GM12864 (cell line): ENCODE results near the gene CCDC51.
"Not testable (repeated sequence)": the region's sequence is repeated elsewhere in the genome, so short reads cannot be mapped to it uniquely, and the experiment has no call there.

Experiments
- DNase-seq: peaks from one replicate; pipeline ENCODE4 v3.0.0-alpha.2; 2011; ENCODE audit warnings: low read depth
- H3K4me3 ChIP-seq: 2 replicates; pipeline ENCODE4 v1.5.1; 2011; ENCODE audit warnings: mild to moderate bottlenecking, low read depth, low read length, control low read depth
- TF ChIP-seq, protein P1 (sequence below): IDR thresholded peaks from 2 replicates; pipeline ENCODE4 v1.5.1; 2011; ENCODE audit warnings: low read depth, mild to moderate bottlenecking, moderate library complexity, low read length, control low read depth, inconsistent platforms; ENCODE audit errors: missing control alignments

Gene CCDC51

GRCh38 chr3:48439820-48440589, at the start of gene CCDC51, which contains the start of gene TMA7:
Gene CCDC51, minus strand, starts transcription at chr3:48440119. Its CDS starts 4,991 bp downstream, at chr3:48435128.
Gene TMA7, plus strand, starts transcription at chr3:48440257. Its CDS starts 40 bp downstream, at chr3:48440297.
- TF ChIP-seq, protein P1, sequence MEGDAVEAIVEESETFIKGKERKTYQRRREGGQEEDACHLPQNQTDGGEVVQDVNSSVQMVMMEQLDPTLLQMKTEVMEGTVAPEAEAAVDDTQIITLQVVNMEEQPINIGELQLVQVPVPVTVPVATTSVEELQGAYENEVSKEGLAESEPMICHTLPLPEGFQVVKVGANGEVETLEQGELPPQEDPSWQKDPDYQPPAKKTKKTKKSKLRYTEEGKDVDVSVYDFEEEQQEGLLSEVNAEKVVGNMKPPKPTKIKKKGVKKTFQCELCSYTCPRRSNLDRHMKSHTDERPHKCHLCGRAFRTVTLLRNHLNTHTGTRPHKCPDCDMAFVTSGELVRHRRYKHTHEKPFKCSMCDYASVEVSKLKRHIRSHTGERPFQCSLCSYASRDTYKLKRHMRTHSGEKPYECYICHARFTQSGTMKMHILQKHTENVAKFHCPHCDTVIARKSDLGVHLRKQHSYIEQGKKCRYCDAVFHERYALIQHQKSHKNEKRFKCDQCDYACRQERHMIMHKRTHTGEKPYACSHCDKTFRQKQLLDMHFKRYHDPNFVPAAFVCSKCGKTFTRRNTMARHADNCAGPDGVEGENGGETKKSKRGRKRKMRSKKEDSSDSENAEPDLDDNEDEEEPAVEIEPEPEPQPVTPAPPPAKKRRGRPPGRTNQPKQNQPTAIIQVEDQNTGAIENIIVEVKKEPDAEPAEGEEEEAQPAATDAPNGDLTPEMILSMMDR, result no peak

DNA sequence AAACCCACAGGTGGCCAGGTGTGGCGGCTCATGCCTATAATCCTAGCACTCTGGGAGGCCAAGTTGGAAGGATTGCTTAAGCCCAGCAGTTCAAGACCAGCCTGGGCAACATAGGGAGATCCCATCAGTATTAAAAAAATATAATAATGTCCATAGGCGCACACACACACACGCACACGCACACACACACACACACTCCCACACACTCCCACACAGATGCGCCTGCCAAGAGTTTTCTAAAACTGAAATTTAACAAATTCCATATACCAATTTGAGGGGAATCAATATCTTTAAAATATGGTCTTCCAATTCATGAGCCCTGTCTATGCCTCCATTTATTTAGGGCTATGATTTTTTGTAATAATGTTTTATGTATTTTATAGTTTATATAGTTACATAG, 47.0 kb upstream of the CCDC51 start:
- H3K4me3 ChIP-seq, result no peak overlapping the region
- TF ChIP-seq, protein P1, result no peak
- no peak for DNase-seq

More at GRCh38 chr3:48439820-48440589, at the start of gene CCDC51, which contains the start of gene TMA7:
- peak within 1 kb of the TSS; percentile 98 for H3K4me3 ChIP-seq
- DNase-seq, result peak; percentile 95

DNA sequence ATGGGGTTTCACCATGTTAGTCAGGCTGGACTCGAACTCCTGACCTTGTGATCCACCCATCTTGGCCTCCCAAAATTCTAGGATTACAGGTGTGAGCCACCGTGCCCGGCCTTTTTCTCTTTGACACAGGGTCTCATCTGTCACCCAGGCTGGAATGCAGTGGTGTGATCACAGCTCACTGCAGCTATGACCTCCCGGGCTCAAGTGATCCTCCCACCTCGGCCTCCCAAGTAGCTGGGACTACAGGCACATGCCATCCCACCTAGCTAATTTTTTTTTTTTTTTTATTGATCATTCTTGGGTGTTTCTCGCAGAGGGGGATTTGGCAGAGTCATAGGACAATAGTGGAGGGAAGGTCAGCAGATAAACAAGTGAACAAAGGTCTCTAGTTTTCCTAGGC, 42.9 kb upstream of the CCDC51 start:
- H3K4me3 ChIP-seq, DNase-seq: not testable (repeated sequence)

- not testable (repeated sequence) for DNase-seq, H3K4me3 ChIP-seq
These were observed 41.0 kb upstream of the CCDC51 start for GRCh38 chr3:48480891-48481290.

DNA sequence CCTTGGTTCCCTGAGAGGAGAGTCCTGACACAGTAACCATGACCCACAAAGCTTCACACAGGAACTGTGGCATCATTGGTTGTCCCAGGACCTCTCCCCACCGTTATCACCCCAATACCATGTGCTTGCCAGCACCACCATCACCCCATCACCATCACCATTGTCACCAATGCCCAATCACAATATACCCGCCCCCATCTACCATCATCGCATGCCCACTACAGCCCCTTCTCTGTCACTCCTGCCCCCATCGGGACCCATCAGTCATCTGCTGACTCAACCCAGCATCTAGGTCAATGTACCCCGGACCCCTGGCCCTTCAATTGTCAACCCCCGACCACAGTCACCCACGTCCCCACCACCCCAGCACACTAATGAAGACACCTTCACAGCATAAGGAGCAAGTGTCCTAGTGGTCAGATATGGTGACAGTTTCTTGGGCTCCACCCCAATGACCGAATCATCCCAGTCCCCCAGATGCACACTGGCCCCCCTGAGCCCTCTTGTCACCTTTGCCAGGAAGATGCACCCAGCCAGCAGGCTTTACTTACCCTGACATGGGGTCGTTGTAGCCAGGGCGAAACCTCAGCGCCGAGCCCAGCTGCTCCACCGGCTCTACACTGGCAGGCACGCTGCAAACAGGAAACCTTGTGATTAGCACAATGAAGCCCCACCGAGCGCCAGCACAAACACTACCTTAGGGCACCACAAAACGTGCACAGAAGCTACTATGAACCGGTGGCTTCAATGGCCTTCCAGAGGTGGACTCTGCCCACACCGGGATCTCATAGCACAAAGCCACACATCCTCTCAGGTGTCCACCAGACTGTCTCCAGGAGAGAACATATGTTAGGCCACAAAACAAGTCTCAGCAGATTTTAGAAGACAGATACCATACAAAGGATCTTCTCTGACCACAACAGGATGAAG, 39.0 kb upstream of the CCDC51 start:
- DNase-seq, result no peak
- TF ChIP-seq, protein P1, result no peak
- no peak overlapping the region for H3K4me3 ChIP-seq

DNA sequence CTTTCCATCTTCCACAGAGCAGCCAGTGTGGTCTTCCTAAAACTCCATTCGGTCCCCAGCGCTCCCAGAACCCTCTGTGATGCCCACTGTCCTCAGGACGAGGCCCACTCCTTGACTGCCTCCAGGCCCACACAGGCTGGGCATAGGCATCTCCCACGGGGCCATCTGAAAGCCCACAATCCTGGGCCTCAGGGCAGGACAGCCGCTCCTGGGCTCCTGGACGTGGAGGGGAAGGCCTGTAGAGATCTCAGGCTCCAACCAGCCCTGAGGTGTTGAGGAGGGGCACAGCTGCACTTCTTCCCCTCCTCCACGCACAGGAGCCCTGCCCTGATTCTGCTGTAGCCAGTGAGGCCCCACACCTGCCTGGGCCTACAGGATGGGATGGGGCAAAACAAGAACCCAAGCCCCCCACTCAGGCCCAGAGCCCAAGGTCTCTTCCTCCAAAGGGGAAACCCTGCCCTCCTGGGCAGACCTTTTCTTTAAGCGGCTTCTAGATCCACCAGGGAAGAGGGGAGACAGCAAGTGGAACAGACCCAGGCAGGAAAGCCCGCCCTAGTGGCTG, 38.1 kb upstream of the CCDC51 start:
- no peak overlapping the region for H3K4me3 ChIP-seq
- TF ChIP-seq, protein P1, result no peak
- DNase-seq, result no peak

GRCh38 chr3:48476426-48477053, 36.6 kb upstream of the CCDC51 start:
- no peak overlapping the region for H3K4me3 ChIP-seq
- no peak for DNase-seq
- TF ChIP-seq, protein P1, result no peak
